A549 (cell line): Measurements from ENCODE around the gene ZMYND10.

ENCODE experiments used
- BHLHE40 ChIP-seq: IDR thresholded peaks from 2 replicates; pipeline ENCODE4 v1.6.1; 2012; ENCODE audit warnings: low read depth, low read length, inconsistent platforms
- CBX2 ChIP-seq: fragments of 200-600 bp; sonication (generic); IDR thresholded peaks from 2 replicates; pipeline ENCODE4 v1.6.1; 2016; ENCODE audit warnings: low read depth, mild to moderate bottlenecking, borderline replicate concordance
- JUNB ChIP-seq: fragments of >200 bp; sonication (Bioruptor Twin); formaldehyde crosslinking; IDR thresholded peaks from 2 replicates; pipeline ENCODE4 v1.6.1; 2016
- KDM1A ChIP-seq: fragments of 200-600 bp; sonication (generic); IDR thresholded peaks from 2 replicates; pipeline ENCODE4 v1.6.1; 2016; ENCODE audit warnings: low read depth, mild to moderate bottlenecking
- PHF8 ChIP-seq: fragments of 200-600 bp; sonication (generic); IDR thresholded peaks from 2 replicates; pipeline ENCODE4 v1.6.1; 2016; ENCODE audit warnings: low read depth, mild to moderate bottlenecking, antibody characterized with exemption, moderate library complexity, borderline replicate concordance
- POLR2A ChIP-seq: IDR thresholded peaks from 2 replicates; pipeline ENCODE4 v1.6.1; 2012; ENCODE audit warnings: mild to moderate bottlenecking, low read length
- TF ChIP-seq, protein P1 (sequence below): fragments of >200 bp; sonication (Bioruptor Twin); formaldehyde crosslinking; IDR thresholded peaks from 3 replicates; pipeline ENCODE4 v1.5.1; 2016

DNA sequence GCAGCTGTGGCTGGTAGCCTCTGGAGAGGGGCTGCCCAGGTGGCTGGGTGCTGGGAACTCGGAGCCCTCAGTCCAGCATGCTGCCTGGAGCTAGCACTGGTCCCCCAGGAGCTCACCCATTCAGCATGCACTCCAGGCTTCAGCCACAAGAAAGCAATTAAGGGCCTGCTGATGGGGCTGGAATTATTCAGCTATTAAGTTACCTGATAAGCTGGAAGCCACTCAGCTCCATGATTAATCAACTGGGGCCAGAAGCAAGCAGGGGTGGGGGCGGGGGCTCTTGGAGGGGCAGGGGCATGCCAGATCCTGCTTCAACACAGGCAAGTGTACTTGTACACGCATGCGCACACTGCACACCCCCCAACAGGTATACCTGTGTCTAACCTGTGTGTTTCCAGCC, 35.9 kb upstream of the ZMYND10 start:
- TF ChIP-seq BHLHE40 (no peak), POLR2A (no peak), JUNB (no peak), CBX2 (no peak), PHF8 (no peak), KDM1A (no peak)
- TF ChIP-seq, protein P1, sequence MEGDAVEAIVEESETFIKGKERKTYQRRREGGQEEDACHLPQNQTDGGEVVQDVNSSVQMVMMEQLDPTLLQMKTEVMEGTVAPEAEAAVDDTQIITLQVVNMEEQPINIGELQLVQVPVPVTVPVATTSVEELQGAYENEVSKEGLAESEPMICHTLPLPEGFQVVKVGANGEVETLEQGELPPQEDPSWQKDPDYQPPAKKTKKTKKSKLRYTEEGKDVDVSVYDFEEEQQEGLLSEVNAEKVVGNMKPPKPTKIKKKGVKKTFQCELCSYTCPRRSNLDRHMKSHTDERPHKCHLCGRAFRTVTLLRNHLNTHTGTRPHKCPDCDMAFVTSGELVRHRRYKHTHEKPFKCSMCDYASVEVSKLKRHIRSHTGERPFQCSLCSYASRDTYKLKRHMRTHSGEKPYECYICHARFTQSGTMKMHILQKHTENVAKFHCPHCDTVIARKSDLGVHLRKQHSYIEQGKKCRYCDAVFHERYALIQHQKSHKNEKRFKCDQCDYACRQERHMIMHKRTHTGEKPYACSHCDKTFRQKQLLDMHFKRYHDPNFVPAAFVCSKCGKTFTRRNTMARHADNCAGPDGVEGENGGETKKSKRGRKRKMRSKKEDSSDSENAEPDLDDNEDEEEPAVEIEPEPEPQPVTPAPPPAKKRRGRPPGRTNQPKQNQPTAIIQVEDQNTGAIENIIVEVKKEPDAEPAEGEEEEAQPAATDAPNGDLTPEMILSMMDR = no peak
